Endothelial cell of umbilical vein (primary cell): ENCODE measurements around the gene DMRT1. TPM values are rescaled to one million over a fixed set of nuclear protein-coding genes. Genes with fewer than 3 reads are reported as not detected.

Source experiments
- BruUV-seq: library from RNA; stranded (reverse); fragments of 400-500 nt; replicated peaks from 2 replicates; lab custom pipeline; 2021; lab: Mats Ljungman, UMichigan
- CTCF ChIA-PET: fragments of 300-600, 350-600 bp; sonication (Branson Sonifier 250); formaldehyde crosslinking; loops from one replicate; lab custom pipeline; 2021; ENCODE audit warnings: antibody characterized with exemption, inconsistent platforms; lab: Charles Lee
- POLR2A ChIA-PET: fragments of 300-600, 350-600 bp; sonication (Branson Sonifier 250); formaldehyde crosslinking; loops from one replicate; lab custom pipeline; 2021; ENCODE audit warnings: antibody characterized with exemption, inconsistent platforms; lab: Charles Lee
- DNase-seq: peaks from one replicate; pipeline ENCODE4 v3.0.0-alpha.2; 2011; ENCODE audit warnings: low read depth, low spot score
- FAIRE-seq: peaks from 2 replicates; lab custom pipeline; 2011; peaks lifted over from hg19 to GRCh38; lab: Jason Lieb, UNC
- H2AFZ ChIP-seq: 2 replicates; pipeline ENCODE4 v1.6.0; 2012; ENCODE audit warnings: low read depth, low read length, control low read depth, inconsistent platforms
- H3K27ac ChIP-seq: 2 replicates; pipeline ENCODE4 v1.5.1; 2011; ENCODE audit warnings: low read depth, mild to moderate bottlenecking, control low read depth, low read length, moderate library complexity; ENCODE audit not compliant: insufficient read depth
- H3K27me3 ChIP-seq, 2 experiments: 2 replicates each; pipeline versions ENCODE4 v1.6.0 to v1.6.1; 2011; ENCODE audit warnings: low read length in 2 of 2, mixed read lengths in 1 of 2; ENCODE audit not compliant: control insufficient read depth in 2 of 2, insufficient read depth in 2 of 2
- H3K36me3 ChIP-seq, 2 experiments: 2 replicates in 1 of 2; 3 replicates in 1 of 2; pipeline ENCODE4 v1.5.1; 2011; ENCODE audit warnings: low read length in 2 of 2, mild to moderate bottlenecking in 1 of 2, moderate library complexity in 1 of 2; ENCODE audit not compliant: control insufficient read depth in 2 of 2, insufficient read depth in 2 of 2; ENCODE audit errors: extremely low read depth in 1 of 2
- H3K4me1 ChIP-seq: 3 replicates; pipeline ENCODE4 v1.5.1; 2011; ENCODE audit warnings: mild to moderate bottlenecking, low read length; ENCODE audit not compliant: control insufficient read depth, insufficient read depth; ENCODE audit errors: extremely low read depth
- H3K4me2 ChIP-seq: 2 replicates; pipeline ENCODE4 v1.6.1; 2011; ENCODE audit warnings: low read length, control low read depth, mixed read lengths; ENCODE audit not compliant: insufficient read depth
- H3K4me3 ChIP-seq, 3 experiments: fragments of 200-600 bp in 1 of 3; sonication (generic), shearing (Covaris generic) in 1 of 3; replicated peaks in 1 of 3; 2 replicates each; pipeline ENCODE4 v1.5.1; 2011 to 2016; ENCODE audit warnings: control low read depth in 3 of 3, low read length in 3 of 3, mild to moderate bottlenecking in 2 of 3, inconsistent platforms in 1 of 3, low read depth in 1 of 3, moderate library complexity in 1 of 3; ENCODE audit not compliant: insufficient read depth in 1 of 3
- H3K79me2 ChIP-seq: 2 replicates; pipeline ENCODE4 v1.6.0; 2012; ENCODE audit warnings: low read length, inconsistent platforms; ENCODE audit not compliant: control insufficient read depth, insufficient read depth
- H3K9ac ChIP-seq: replicated peaks from 2 replicates; pipeline ENCODE3; 2011; ENCODE audit warnings: low read length, control low read depth; ENCODE audit not compliant: insufficient read depth; ENCODE audit errors: extremely low read depth
- H3K9me1 ChIP-seq: replicated peaks from 3 replicates; pipeline ENCODE4 v1.6.0; 2011; ENCODE audit warnings: mild to moderate bottlenecking, low read length; ENCODE audit not compliant: control insufficient read depth, insufficient read depth; ENCODE audit errors: extremely low read depth
- H3K9me3 ChIP-seq: replicated peaks from 2 replicates; pipeline ENCODE4 v1.5.1; 2012; ENCODE audit warnings: low read length, inconsistent platforms; ENCODE audit not compliant: control insufficient read depth, insufficient read depth
- H4K20me1 ChIP-seq: replicated peaks from 2 replicates; pipeline ENCODE3; 2011; ENCODE audit warnings: mild to moderate bottlenecking, low read length; ENCODE audit not compliant: control insufficient read depth, insufficient read depth; ENCODE audit errors: extremely low read depth
- CTCF ChIP-seq, 2 donors: IDR thresholded peaks; 1 replicate in 1 of 2; 2 replicates in 1 of 2; pipeline ENCODE4 v1.5.1; 2011; ENCODE audit warnings: low read length in 2 of 2, mild to moderate bottlenecking in 2 of 2, moderate library complexity in 2 of 2, control low read depth in 1 of 2, inconsistent platforms in 1 of 2, low read depth in 1 of 2; ENCODE audit not compliant: insufficient read depth in 1 of 2; ENCODE audit errors: extremely low read depth in 1 of 2
- EZH2 ChIP-seq: IDR thresholded peaks from 2 replicates; pipeline ENCODE4 v1.6.1; 2012; ENCODE audit warnings: borderline replicate concordance, low read depth, mild to moderate bottlenecking, moderate library complexity, low read length, inconsistent platforms; ENCODE audit not compliant: severe bottlenecking
- FOS ChIP-seq: IDR thresholded peaks from 2 replicates; pipeline ENCODE4 v1.6.1; 2011; ENCODE audit warnings: mild to moderate bottlenecking, low read length, moderate library complexity, borderline replicate concordance; ENCODE audit not compliant: insufficient read depth
- GATA2 ChIP-seq: IDR thresholded peaks from 2 replicates; pipeline ENCODE4 v1.7.0; 2011; ENCODE audit warnings: low read depth, mild to moderate bottlenecking, moderate library complexity, mixed read lengths, low read length; ENCODE audit not compliant: insufficient read length, insufficient read depth
- JUN ChIP-seq: IDR thresholded peaks from 2 replicates; pipeline ENCODE4 v1.6.1; 2011; ENCODE audit warnings: borderline replicate concordance, low read depth; ENCODE audit not compliant: insufficient read length, insufficient read depth
- MAX ChIP-seq: IDR thresholded peaks from 2 replicates; pipeline ENCODE4 v1.6.1; 2011; ENCODE audit not compliant: insufficient read depth, insufficient read length
- MYC ChIP-seq: IDR thresholded peaks from one replicate; pipeline ENCODE4 v1.6.1; 2011; ENCODE audit warnings: mild to moderate bottlenecking, low read depth, low read length
- POLR2A ChIP-seq: IDR thresholded peaks from 2 replicates; pipeline ENCODE4 v1.6.1; 2012; ENCODE audit warnings: low read depth, mild to moderate bottlenecking, control low read depth, low read length
- POLR2AphosphoS5 ChIP-seq: IDR thresholded peaks from 2 replicates; pipeline ENCODE4 v1.6.1; 2012; ENCODE audit warnings: low read depth, mild to moderate bottlenecking, control low read depth, low read length, moderate library complexity; ENCODE audit not compliant: insufficient read depth
- dilution Hi-C: fragments of 300-500 bp; cut with MboI; formaldehyde crosslinking; loops from one replicate; pipeline ENCODE4 v1.15.0; 2019; ENCODE audit warnings: low sequenced_read_pairs; ENCODE audit not compliant: extremely low pct_ligation_motif_present
- intact Hi-C: fragments of 100-400 bp; cut with micrococcal nuclease; formaldehyde crosslinking; loops from one replicate; pipeline ENCODE4 v1.10.0; 2022
- polyA plus RNA-seq, 4 experiments: library from polyadenylated mRNA; depleted of rRNA in 3 of 4; stranded (reverse) in 3 of 4; unstranded in 1 of 4; fragments of >200 nt; gene quantifications; 2 replicates each; pipeline versions ENCODE4 v1.2.1 to v1.2.3, GENCODE V29; 2011 to 2012; ENCODE audit warnings: missing spikeins in 1 of 4
- total RNA-seq: library from RNA; stranded (reverse); gene quantifications from 2 replicates; pipeline ENCODE4 v1.2.3, GENCODE V29; 2021

The DMRT1 gene
- total and polyA plus RNA-seq, 2 donors (not counting 3 experiments of a cell fraction or from before 2014, with no cell fraction given): 0.08 to 0.20 TPM

- BruUV-seq: no TSS peak
- dilution Hi-C loops (no loop called here), intact Hi-C loops (no loop called here)
- Histone ChIP-seq H3K9me1 (no peaks in the 10 kb centered on the region), H3K4me3 (no peak overlapping the region), H3K27ac (no peak overlapping the region), H3K36me3 (no peaks in the 10 kb centered on the region), H4K20me1 (no peaks in the 10 kb centered on the region), H3K9me3 (no peaks in the 10 kb centered on the region), H3K4me2 (no peak overlapping the region), H3K4me1 (no peaks in the 10 kb centered on the region), H3K9ac (no peak overlapping the region), H3K27me3 (no peaks in the 10 kb centered on the region), H3K79me2 (no peaks in the 10 kb centered on the region), H2AFZ (no peak overlapping the region)
- TF ChIP-seq GATA2: no peak
- TF ChIP-seq CTCF (IDR thresholded peaks at IDR 0.05; ENCODE audit: extremely low read depth in 1 of 2, insufficient read depth in 1 of 2, low read depth in 1 of 2, low read length in 2 of 2): no peak
- TF ChIP-seq EZH2: no peak
- TF ChIP-seq JUN: no peak
- TF ChIP-seq MYC: no peak
- TF ChIP-seq POLR2AphosphoS5: no peak
- TF ChIP-seq POLR2A: no peak
- no peak for TF ChIP-seq MAX
- no peak for TF ChIP-seq FOS
- no peak for DNase-seq
- FAIRE-seq: no peak
- ChIA-PET POLR2A (no interaction called here), CTCF (no interaction called here)
These were observed 79.4 kb downstream of the DMRT1 start for GRCh38 chr9:920927-921326.
